Epithelial cell of proximal tubule (primary cell): ENCODE measurements around the gene ARHGAP40. TPM values are rescaled to one million over a fixed set of nuclear protein-coding genes. Genes with fewer than 3 reads are reported as not detected.

Experiments used
- DNase-seq: peaks from one replicate; pipeline ENCODE4 v3.0.0-alpha.2; 2011; ENCODE audit warnings: low read depth
- H3K4me3 ChIP-seq: 2 replicates; pipeline ENCODE4 v1.5.1; 2011; ENCODE audit warnings: low read depth, mild to moderate bottlenecking, low read length
- CTCF ChIP-seq: conservative IDR thresholded peaks from 2 replicates; pipeline ENCODE4 v1.5.1; 2012; ENCODE audit warnings: low read depth, mild to moderate bottlenecking, low read length
- total RNA-seq: library from RNA; depleted of rRNA; stranded (reverse); fragments of >200 nt; gene quantifications from 2 replicates; pipeline ENCODE4 v1.2.3, GENCODE V29; 2015

ARHGAP40 gene
- total RNA-seq, 1 donor from 2014 or later, result 5.6 TPM

- no peak for DNase-seq
- no peak for TF ChIP-seq CTCF
- no peak overlapping the region for H3K4me3 ChIP-seq
These were observed 95.7 kb downstream of the ARHGAP40 start for GRCh38 chr20:38697306-38697705.

GRCh38 chr20:38698541-38698940 is 96.9 kb downstream of the ARHGAP40 start:
- DNase-seq, result no peak
- no peak for TF ChIP-seq CTCF
- no peak overlapping the region for H3K4me3 ChIP-seq

- no peak for DNase-seq
- no peak for TF ChIP-seq CTCF
- H3K4me3 ChIP-seq, result no peak overlapping the region
These were observed 98.5 kb downstream of the ARHGAP40 start for GRCh38 chr20:38700141-38700540.

Other genes with a start within 250 kb of the ARHGAP40 start
- gene SNHG17, start 166.5 kb upstream of the ARHGAP40 start, total RNA-seq, result 9.2 and 27.9 TPM in 2 replicates
- 17.1 and 19.1 TPM in 2 replicates for gene RALGAPB, start 129.0 kb upstream of the ARHGAP40 start, total RNA-seq
- not detected in 2 replicates for gene ADIG, start 20.6 kb upstream of the ARHGAP40 start, total RNA-seq
- gene SLC32A1, start 122.7 kb downstream of the ARHGAP40 start, total RNA-seq, result not detected in 2 replicates
- gene ACTR5, start 146.7 kb downstream of the ARHGAP40 start, total RNA-seq, result 9.8 and 10.0 TPM in 2 replicates
- not detected in 2 replicates for gene PPP1R16B, start 203.9 kb downstream of the ARHGAP40 start, total RNA-seq